Inflammatory macrophage treated with lipopolysaccharide for 4 hours (primary cell): ENCODE results near the gene HSD3B7.
"Not testable (repeated sequence)": the region's sequence is repeated elsewhere in the genome, so short reads cannot be mapped to it uniquely, and the experiment has no call there.

ENCODE experiments used
- DNase-seq: peaks from one replicate; pipeline ENCODE4 v3.0.0-alpha.2; 2020

The HSD3B7 gene

GRCh38 chr16:31002250-31002700, 17.3 kb downstream of the HSD3B7 start:
- no peak for DNase-seq

- DNase-seq, result no peak
These were observed 17.9 kb downstream of the HSD3B7 start for GRCh38 chr16:31002862-31003341.

GRCh38 chr16:31003744-31004143, 18.7 kb downstream of the HSD3B7 start:
- DNase-seq, result no peak

GRCh38 chr16:31004658-31005057, 19.7 kb downstream of the HSD3B7 start:
- no peak for DNase-seq

- DNase-seq, result peak; percentile 77
These were observed 20.5 kb downstream of the HSD3B7 start for GRCh38 chr16:31005350-31006085.

GRCh38 chr16:31006086-31006385, 21.0 kb downstream of the HSD3B7 start:
- no peak for DNase-seq

- no peak for DNase-seq
These were observed 21.6 kb downstream of the HSD3B7 start for GRCh38 chr16:31006589-31006988.

GRCh38 chr16:31007684-31008083, 22.7 kb downstream of the HSD3B7 start:
- DNase-seq, result no peak

GRCh38 chr16:31008149-31008548, 23.1 kb downstream of the HSD3B7 start:
- no peak for DNase-seq

GRCh38 chr16:31008551-31008950, 23.5 kb downstream of the HSD3B7 start:
- no peak for DNase-seq

GRCh38 chr16:31009120-31009519, 24.1 kb downstream of the HSD3B7 start:
- DNase-seq, result no peak

- DNase-seq, result no peak
These were observed 25.0 kb downstream of the HSD3B7 start for GRCh38 chr16:31009894-31010584.

GRCh38 chr16:31010585-31011325, 25.7 kb downstream of the HSD3B7 start, which contains the start of gene STX1B:
Gene STX1B, minus strand, starts transcription at chr16:31010638. Its CDS starts 242 bp downstream, at chr16:31010396.
- DNase-seq, result no peak

- DNase-seq, result not testable (repeated sequence)
These were observed 26.8 kb downstream of the HSD3B7 start for GRCh38 chr16:31011815-31012214.

GRCh38 chr16:31013292-31013691, 28.3 kb downstream of the HSD3B7 start:
- DNase-seq, result not testable (repeated sequence)

- no peak for DNase-seq
These were observed 31.0 kb downstream of the HSD3B7 start for GRCh38 chr16:31016018-31016417.

- not testable (repeated sequence) for DNase-seq
These were observed 32.7 kb downstream of the HSD3B7 start for GRCh38 chr16:31017756-31018155.

GRCh38 chr16:31020536-31020935, 35.5 kb downstream of the HSD3B7 start:
- peak; percentile 64 for DNase-seq

GRCh38 chr16:31022544-31023251, 37.7 kb downstream of the HSD3B7 start:
- peak; percentile 87 for DNase-seq

- no peak for DNase-seq
These were observed 38.2 kb downstream of the HSD3B7 start for GRCh38 chr16:31023252-31023602.

GRCh38 chr16:31023627-31024226, 38.7 kb downstream of the HSD3B7 start:
- no peak for DNase-seq

- DNase-seq, result peak; percentile 92
These were observed 40.3 kb downstream of the HSD3B7 start for GRCh38 chr16:31025339-31025738.

- DNase-seq, result no peak
These were observed 44.3 kb downstream of the HSD3B7 start for GRCh38 chr16:31029272-31029671.
